Measurements from ENCODE around the gene RAB44. TPM values are rescaled to one million over a fixed set of nuclear protein-coding genes. Genes with fewer than 3 reads are reported as not detected.
"Not testable (repeated sequence)": the region's sequence is repeated elsewhere in the genome, so short reads cannot be mapped to it uniquely, and the experiment has no call there.

Gene RAB44
- total RNA-seq: 1 to 10 TPM; 4.1 to 7.9 TPM

- Mint-ChIP-seq H3K4me1 (ENCODE audit: low read depth in 2 of 2) (peaks cover 47 to 52% of the 10 kb centered on the region in 2 donors), H3K4me3 (peak within 1 kb of the TSS; percentile 74), H3K27me3 (no peaks in the 10 kb centered on the region), H3K27ac (peak within 1 kb of the TSS; percentile 16 to 66), H3K36me3 (no peaks in the 10 kb centered on the region), H3K9me3 (no peaks in the 10 kb centered on the region)
- no peak for DNase-seq (ENCODE audit: low spot score)
- peak; percentile 64 to 76 for ATAC-seq
Observed at GRCh38 chr6:36697481-36697903, at the start of gene RAB44. RAB44 (plus strand) TSS chr6:36697826; CDS start chr6:36704236, 6,410 bp downstream.

- Mint-ChIP-seq H3K9me3 (no peaks in the 10 kb centered on the region), H3K36me3 (no peaks in the 10 kb centered on the region), H3K27me3 (peaks cover 6 to 8% of the 10 kb centered on the region in 2 donors), H3K4me1 (ENCODE audit: low read depth in 2 of 2) (no peaks in the 10 kb centered on the region), H3K27ac (no peak overlapping the region), H3K4me3 (no peak overlapping the region)
- DNase-seq (ENCODE audit: low spot score): no peak
- ATAC-seq: no peak
Observed at GRCh38 chr6:36649086-36649485, 48.5 kb upstream of the RAB44 start.

- DNase-seq (ENCODE audit: low spot score) (no peak), ATAC-seq (no peak)
- no peaks in the 10 kb centered on the region for H3K36me3 Mint-ChIP-seq
- peaks cover 12% of the 10 kb centered on the region in 2 donors for H3K27me3 Mint-ChIP-seq
- H3K4me3 Mint-ChIP-seq: no peak overlapping the region
- H3K27ac Mint-ChIP-seq: no peak overlapping the region
- H3K9me3 Mint-ChIP-seq: no peaks in the 10 kb centered on the region
- H3K4me1 Mint-ChIP-seq (ENCODE audit: low read depth in 2 of 2): no peaks in the 10 kb centered on the region
Observed at GRCh38 chr6:36649701-36650484, 47.7 kb upstream of the RAB44 start.

GRCh38 chr6:36650848-36651478 is 46.7 kb upstream of the RAB44 start:
- Mint-ChIP-seq H3K9me3 (no peaks in the 10 kb centered on the region), H3K4me3 (no peak overlapping the region), H3K36me3 (no peaks in the 10 kb centered on the region), H3K27me3 (peaks cover 17 to 19% of the 10 kb centered on the region in 2 donors), H3K4me1 (ENCODE audit: low read depth in 2 of 2) (no peaks in the 10 kb centered on the region), H3K27ac (no peak overlapping the region)
- ATAC-seq: no peak
- no peak for DNase-seq (ENCODE audit: low spot score)

GRCh38 chr6:36651659-36652379 is 45.8 kb upstream of the RAB44 start:
- no peaks in the 10 kb centered on the region for H3K4me1 Mint-ChIP-seq (ENCODE audit: low read depth in 2 of 2)
- DNase-seq (ENCODE audit: low spot score) (no peak), ATAC-seq (no peak)
- no peaks in the 10 kb centered on the region for H3K9me3 Mint-ChIP-seq
- peaks cover 19 to 21% of the 10 kb centered on the region in 2 donors for H3K27me3 Mint-ChIP-seq
- no peak overlapping the region for H3K27ac Mint-ChIP-seq
- H3K36me3 Mint-ChIP-seq: no peaks in the 10 kb centered on the region
- no peak overlapping the region for H3K4me3 Mint-ChIP-seq

GRCh38 chr6:36654469-36654868 is 43.2 kb upstream of the RAB44 start:
- H3K4me1 Mint-ChIP-seq (ENCODE audit: low read depth in 2 of 2); ATAC-seq; H3K4me3 Mint-ChIP-seq; DNase-seq (ENCODE audit: low spot score); H3K9me3 Mint-ChIP-seq; H3K27ac Mint-ChIP-seq; H3K36me3 Mint-ChIP-seq: not testable (repeated sequence)
- H3K27me3 Mint-ChIP-seq: peaks cover 24 to 25% of the 10 kb centered on the region in 2 donors

GRCh38 chr6:36655085-36655724 is 42.4 kb upstream of the RAB44 start:
- Mint-ChIP-seq H3K27me3 (peaks cover 27 to 28% of the 10 kb centered on the region in 2 donors), H3K36me3 (no peaks in the 10 kb centered on the region), H3K9me3 (no peaks in the 10 kb centered on the region), H3K4me3 (no peak overlapping the region), H3K27ac (no peak overlapping the region), H3K4me1 (ENCODE audit: low read depth in 2 of 2) (no peaks in the 10 kb centered on the region)
- DNase-seq (ENCODE audit: low spot score): no peak
- ATAC-seq: no peak

- Mint-ChIP-seq H3K36me3 (no peaks in the 10 kb centered on the region), H3K4me3 (no peak overlapping the region), H3K4me1 (ENCODE audit: low read depth in 2 of 2) (no peaks in the 10 kb centered on the region), H3K27me3 (peaks cover 27 to 28% of the 10 kb centered on the region in 2 donors), H3K27ac (no peak overlapping the region), H3K9me3 (no peaks in the 10 kb centered on the region)
- ATAC-seq (no peak), DNase-seq (ENCODE audit: low spot score) (no peak)
Observed at GRCh38 chr6:36656441-36656840, 41.2 kb upstream of the RAB44 start.

GRCh38 chr6:36657271-36657670 is 40.4 kb upstream of the RAB44 start:
- Mint-ChIP-seq H3K27ac (no peak overlapping the region), H3K27me3 (peaks cover 27 to 28% of the 10 kb centered on the region in 2 donors), H3K36me3 (no peaks in the 10 kb centered on the region), H3K4me1 (ENCODE audit: low read depth in 2 of 2) (no peaks in the 10 kb centered on the region), H3K4me3 (no peak overlapping the region), H3K9me3 (no peaks in the 10 kb centered on the region)
- DNase-seq (ENCODE audit: low spot score): no peak
- no peak for ATAC-seq

GRCh38 chr6:36657942-36658544 is 39.6 kb upstream of the RAB44 start:
- peaks cover 27 to 30% of the 10 kb centered on the region in 2 donors for H3K27me3 Mint-ChIP-seq
- no peak for ATAC-seq

GRCh38 chr6:36659271-36659670 is 38.4 kb upstream of the RAB44 start:
- Mint-ChIP-seq H3K36me3 (no peaks in the 10 kb centered on the region), H3K27me3 (peaks cover 27 to 28% of the 10 kb centered on the region in 2 donors), H3K4me3 (no peak overlapping the region), H3K9me3 (no peaks in the 10 kb centered on the region), H3K4me1 (ENCODE audit: low read depth in 2 of 2) (peaks cover 0 to 10% of the 10 kb centered on the region in 2 donors), H3K27ac (no peak overlapping the region)
- ATAC-seq: no peak
- DNase-seq (ENCODE audit: low spot score): peak; percentile 25

More at GRCh38 chr6:36657942-36658544, 39.6 kb upstream of the RAB44 start:
- DNase-seq (ENCODE audit: low spot score): peak; percentile 58
- H3K9me3 Mint-ChIP-seq: no peaks in the 10 kb centered on the region
- no peaks in the 10 kb centered on the region for H3K36me3 Mint-ChIP-seq
- H3K4me1 Mint-ChIP-seq (ENCODE audit: low read depth in 2 of 2): peaks cover 0 to 2% of the 10 kb centered on the region in 2 donors
- no peak overlapping the region for H3K27ac Mint-ChIP-seq
- no peak overlapping the region for H3K4me3 Mint-ChIP-seq

GRCh38 chr6:36660771-36661471 is 36.7 kb upstream of the RAB44 start:
- no peaks in the 10 kb centered on the region for H3K9me3 Mint-ChIP-seq
- no peak overlapping the region for H3K27ac Mint-ChIP-seq
- DNase-seq (ENCODE audit: low spot score): peak; percentile 60
- ATAC-seq: peak; percentile 34 to 54
- H3K4me3 Mint-ChIP-seq: no peak overlapping the region
- peaks cover 14 to 20% of the 10 kb centered on the region in 2 donors for H3K27me3 Mint-ChIP-seq
- no peaks in the 10 kb centered on the region for H3K36me3 Mint-ChIP-seq
- H3K4me1 Mint-ChIP-seq (ENCODE audit: low read depth in 2 of 2): peaks cover 0 to 10% of the 10 kb centered on the region in 2 donors

GRCh38 chr6:36662380-36662779 is 35.2 kb upstream of the RAB44 start:
- no peak overlapping the region for H3K27ac Mint-ChIP-seq
- ATAC-seq: no peak
- DNase-seq (ENCODE audit: low spot score): no peak
- H3K27me3 Mint-ChIP-seq: peaks cover 14 to 16% of the 10 kb centered on the region in 2 donors
- peaks cover 0 to 10% of the 10 kb centered on the region in 2 donors for H3K4me1 Mint-ChIP-seq (ENCODE audit: low read depth in 2 of 2)
- no peaks in the 10 kb centered on the region for H3K36me3 Mint-ChIP-seq
- no peaks in the 10 kb centered on the region for H3K9me3 Mint-ChIP-seq
- H3K4me3 Mint-ChIP-seq: no peak overlapping the region

Data from natural killer cell treated with Interleukin-12 subunit alpha and Interleukin-12 subunit beta and Interleukin-15 and Interleukin-18, amount 100 ng/mL, for 72 hours (primary cell).